B cell (primary cell): ENCODE data around the gene SREBF1. TPM values are rescaled to one million over a fixed set of nuclear protein-coding genes. Genes with fewer than 3 reads are reported as not detected.

Experiments used
- ATAC-seq: fragments of 200-7000 bp; cut with Tn5 transposase; one replicate; pipeline ENCODE4 v1.10.0; 2021; ENCODE audit warnings: low read depth, mild to moderate bottlenecking, moderate number of reproducible peaks, moderate library complexity
- CTCF ChIA-PET: fragments of 350-600 bp; sonication (Branson Sonifier 250); formaldehyde crosslinking; loops from one replicate; lab custom pipeline; 2021; ENCODE audit warnings: antibody characterized with exemption, inconsistent platforms; lab: Charles Lee
- POLR2A ChIA-PET: fragments of 350-600 bp; sonication (Branson Sonifier 250); formaldehyde crosslinking; loops from one replicate; lab custom pipeline; 2021; ENCODE audit warnings: antibody characterized with exemption; lab: Charles Lee
- DNase-seq: peaks from one replicate; pipeline ENCODE4 v3.0.0; 2013
- H2AFZ ChIP-seq: 2 replicates; pipeline ENCODE4 v1.6.1; 2012; ENCODE audit warnings: mild to moderate bottlenecking, low read depth, low read length; ENCODE audit not compliant: insufficient read depth, poor library complexity, severe bottlenecking
- H3K27ac ChIP-seq, 2 donors: 1 replicate in 1 of 2; 2 replicates in 1 of 2; pipeline ENCODE4 v1.5.1; 2012 to 2013; ENCODE audit warnings: low read length in 2 of 2, mild to moderate bottlenecking in 2 of 2, moderate library complexity in 1 of 2
- H3K27me3 ChIP-seq, 4 experiments: fragments of 200-600 bp in 1 of 4; sonication (generic) in 1 of 4; replicated peaks in 1 of 4; 1 replicate in 2 of 4; 2 replicates in 2 of 4; pipeline versions ENCODE4 v1.6.1 to v1.7.0; 2013 to 2016; ENCODE audit warnings: low read length in 3 of 4, mild to moderate bottlenecking in 2 of 4, mixed read lengths in 1 of 4, moderate library complexity in 1 of 4; ENCODE audit not compliant: insufficient read depth in 4 of 4, control insufficient read depth in 3 of 4; ENCODE audit errors: control extremely low read depth in 1 of 4
- H3K36me3 ChIP-seq, 2 experiments: replicated peaks in 1 of 2; 1 replicate in 1 of 2; 2 replicates in 1 of 2; pipeline versions ENCODE4 v1.6.1 to v1.7.1; 2013; ENCODE audit warnings: low read length in 1 of 2; ENCODE audit not compliant: insufficient read depth in 2 of 2, control insufficient read depth in 1 of 2; ENCODE audit errors: control extremely low read depth in 1 of 2, extremely low read depth in 1 of 2
- H3K4me1 ChIP-seq, 2 donors: fragments of 200-600 bp in 1 of 2; sonication (generic) in 1 of 2; 1 replicate in 1 of 2; 2 replicates in 1 of 2; pipeline versions ENCODE4 v1.5.1 to v1.6.1; 2013 to 2017; ENCODE audit warnings: low read length in 2 of 2; ENCODE audit not compliant: control insufficient read depth in 2 of 2, insufficient read depth in 2 of 2
- H3K4me2 ChIP-seq: replicated peaks from 2 replicates; pipeline ENCODE3; 2012; ENCODE audit warnings: mild to moderate bottlenecking, low read depth, low read length; ENCODE audit not compliant: poor library complexity, severe bottlenecking
- H3K4me3 ChIP-seq, 5 experiments: fragments of 200-600 bp in 1 of 5; sonication (generic) in 1 of 5; 1 replicate in 3 of 5; 2 replicates in 2 of 5; pipeline versions ENCODE4 v1.5.1 to v1.7.0; 2011 to 2016; ENCODE audit warnings: low read length in 4 of 5, mild to moderate bottlenecking in 4 of 5, low read depth in 2 of 5, control low read depth in 1 of 5, moderate library complexity in 1 of 5; ENCODE audit not compliant: insufficient read depth in 1 of 5; ENCODE audit errors: control extremely low read depth in 1 of 5, extremely low read depth in 1 of 5
- H3K79me2 ChIP-seq: fragments of 200-600 bp; sonication (generic); one replicate; pipeline ENCODE4 v1.6.0; 2016; ENCODE audit warnings: low read length; ENCODE audit not compliant: control insufficient read depth, insufficient read depth
- H3K9ac ChIP-seq: fragments of 200-600 bp; sonication (generic); 2 replicates; pipeline ENCODE4 v1.6.1; 2017; ENCODE audit warnings: mild to moderate bottlenecking, low read length, moderate library complexity
- H3K9me3 ChIP-seq, 3 donors: one replicate each; pipeline versions ENCODE4 v1.6.1 to v1.7.1; 2013; ENCODE audit warnings: low read length in 2 of 3; ENCODE audit not compliant: control insufficient read depth in 2 of 3, insufficient read depth in 1 of 3; ENCODE audit errors: control extremely low read depth in 1 of 3
- H4K20me1 ChIP-seq: 2 replicates; pipeline ENCODE4 v1.6.0; 2012; ENCODE audit warnings: mild to moderate bottlenecking, low read length; ENCODE audit not compliant: insufficient read depth, control insufficient read depth, poor library complexity, severe bottlenecking
- H3K27ac Mint-ChIP-seq: one replicate; pipeline ENCODE4 v1.8.0; 2021; ENCODE audit warnings: mixed read lengths
- H3K27me3 Mint-ChIP-seq: one replicate; pipeline ENCODE4 v1.8.0; 2021; ENCODE audit warnings: mixed read lengths
- H3K4me1 Mint-ChIP-seq: one replicate; pipeline ENCODE4 v1.8.0; 2021; ENCODE audit warnings: mixed read lengths
- H3K4me3 Mint-ChIP-seq: one replicate; pipeline ENCODE4 v1.8.0; 2021; ENCODE audit warnings: mixed read lengths
- H3K9me3 Mint-ChIP-seq: one replicate; pipeline ENCODE4 v1.8.0; 2022; ENCODE audit warnings: mixed read lengths; ENCODE audit not compliant: insufficient read depth
- EZH2 ChIP-seq: IDR thresholded peaks from 2 replicates; pipeline ENCODE4 v1.6.1; 2012; ENCODE audit warnings: borderline replicate concordance, low read depth, mild to moderate bottlenecking, moderate library complexity, low read length; ENCODE audit not compliant: insufficient read depth, poor library complexity, severe bottlenecking
- WGBS: methylation state at CpG from one replicate; pipeline ENCODE4 v1.1.5; 2013; ENCODE audit warnings: missing lambda C conversion rate; ENCODE audit not compliant: insufficient coverage; 5-methylcytosine and 5-hydroxymethylcytosine counted together
- intact Hi-C: fragments of 100-400 bp; cut with micrococcal nuclease; formaldehyde crosslinking; loops from one replicate; pipeline ENCODE4 v1.10.0; 2022
- polyA plus RNA-seq: library from polyadenylated mRNA; depleted of rRNA; stranded (reverse); fragments of >200 nt; gene quantifications from 2 replicates; pipeline ENCODE4 v1.2.3, GENCODE V29; 2012
- total RNA-seq, 2 donors: library from RNA; stranded (reverse); fragments of 120-200 nt in 1 of 2; gene quantifications; 1 replicate in 1 of 2; 2 replicates in 1 of 2; pipeline versions ENCODE4 v1.2.3 to v1.2.4, GENCODE V29; 2013 to 2022
- TF ChIP-seq, protein P1 (sequence below): fragments of 200-600 bp; IDR thresholded peaks from one replicate; pipeline ENCODE4 v1.8.0; 2022; ENCODE audit warnings: antibody characterized with exemption, mild to moderate bottlenecking

SREBF1 gene
- total and polyA plus RNA-seq, 2 donors (not counting 1 experiment from before 2014, with no cell fraction given) = 21.6 to 34.9 TPM

DNA sequence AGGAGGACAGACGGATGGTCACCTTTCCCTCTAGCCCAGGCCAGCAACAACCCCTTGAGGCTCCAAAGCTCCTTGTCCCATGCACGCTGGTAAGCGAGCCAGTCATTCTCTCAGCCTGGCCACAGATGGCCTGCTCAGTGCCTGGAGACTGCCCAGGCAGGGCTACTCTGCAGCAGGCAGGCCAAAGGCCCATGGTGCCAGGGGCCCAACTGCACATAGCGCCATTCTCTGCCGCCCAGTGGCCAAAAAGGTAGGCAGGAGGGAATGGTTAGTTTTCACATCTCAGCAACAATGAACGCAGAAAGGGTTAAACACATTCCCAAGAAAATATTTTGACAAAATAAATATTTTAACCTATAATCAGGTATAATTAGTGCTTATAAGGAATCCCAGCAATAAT lies 7.7 kb upstream of the SREBF1 start:
- WGBS = 89% methylated on average over 3 of the region's 6 CpGs
- H3K27ac Mint-ChIP-seq = no peak overlapping the region
- peaks cover 10 to 24% of the 10 kb centered on the region in 2 donors for H3K4me1 ChIP-seq
- H4K20me1 ChIP-seq = no peaks in the 10 kb centered on the region
- POLR2A ChIA-PET = no interaction called here
- DNase-seq (no peak), ATAC-seq (no peak)
- no peak overlapping the region for H3K27ac ChIP-seq
- H3K4me3 Mint-ChIP-seq = no peak overlapping the region
- no peaks in the 10 kb centered on the region for H3K27me3 Mint-ChIP-seq
- TF ChIP-seq, protein P1, sequence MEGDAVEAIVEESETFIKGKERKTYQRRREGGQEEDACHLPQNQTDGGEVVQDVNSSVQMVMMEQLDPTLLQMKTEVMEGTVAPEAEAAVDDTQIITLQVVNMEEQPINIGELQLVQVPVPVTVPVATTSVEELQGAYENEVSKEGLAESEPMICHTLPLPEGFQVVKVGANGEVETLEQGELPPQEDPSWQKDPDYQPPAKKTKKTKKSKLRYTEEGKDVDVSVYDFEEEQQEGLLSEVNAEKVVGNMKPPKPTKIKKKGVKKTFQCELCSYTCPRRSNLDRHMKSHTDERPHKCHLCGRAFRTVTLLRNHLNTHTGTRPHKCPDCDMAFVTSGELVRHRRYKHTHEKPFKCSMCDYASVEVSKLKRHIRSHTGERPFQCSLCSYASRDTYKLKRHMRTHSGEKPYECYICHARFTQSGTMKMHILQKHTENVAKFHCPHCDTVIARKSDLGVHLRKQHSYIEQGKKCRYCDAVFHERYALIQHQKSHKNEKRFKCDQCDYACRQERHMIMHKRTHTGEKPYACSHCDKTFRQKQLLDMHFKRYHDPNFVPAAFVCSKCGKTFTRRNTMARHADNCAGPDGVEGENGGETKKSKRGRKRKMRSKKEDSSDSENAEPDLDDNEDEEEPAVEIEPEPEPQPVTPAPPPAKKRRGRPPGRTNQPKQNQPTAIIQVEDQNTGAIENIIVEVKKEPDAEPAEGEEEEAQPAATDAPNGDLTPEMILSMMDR = no peak
- TF ChIP-seq EZH2 = no peak
- no peaks in the 10 kb centered on the region for H3K36me3 ChIP-seq
- H3K4me1 Mint-ChIP-seq = peaks cover 19% of the 10 kb centered on the region
- intact Hi-C loops = no loop called here
- no peaks in the 10 kb centered on the region for H3K27me3 ChIP-seq
- H3K4me3 ChIP-seq = no peak overlapping the region
- no peaks in the 10 kb centered on the region for H3K79me2 ChIP-seq
- CTCF ChIA-PET = no interaction called here
- H3K9me3 Mint-ChIP-seq = no peaks in the 10 kb centered on the region
- no peak overlapping the region for H2AFZ ChIP-seq
- no peak overlapping the region for H3K4me2 ChIP-seq
- no peaks in the 10 kb centered on the region for H3K9me3 ChIP-seq
- H3K9ac ChIP-seq = no peak overlapping the region

DNA sequence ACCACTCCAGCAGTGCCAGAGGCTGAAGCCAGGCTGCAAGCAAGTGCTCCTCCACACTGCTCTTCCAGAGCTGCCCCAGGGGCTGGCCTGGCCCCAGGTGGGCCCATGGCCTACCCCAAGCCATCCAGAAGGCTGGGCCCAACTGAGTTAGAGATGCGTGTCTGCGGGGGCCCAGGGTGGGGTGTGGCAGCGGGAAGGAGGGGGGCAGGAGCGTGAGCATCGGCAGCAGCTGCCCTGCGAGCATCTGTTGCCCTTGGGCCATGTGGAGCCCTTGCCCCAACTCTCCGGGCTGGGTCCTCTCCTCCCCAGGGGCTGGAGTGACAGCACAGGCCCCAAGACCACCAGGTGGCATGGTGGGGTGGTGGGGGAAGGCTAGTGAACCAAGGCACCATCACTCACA lies 7.3 kb upstream of the SREBF1 start:
- TF ChIP-seq, protein P1 = no peak
- TF ChIP-seq EZH2 = no peak
- CTCF ChIA-PET = interaction anchor here (1.0 kb wide), 1 partner anchor 1392 kb away, joined by 4 read pairs; no protein-coding TSS in a partner anchor
- Histone ChIP-seq H3K27ac (no peak overlapping the region), H3K9ac (no peak overlapping the region), H2AFZ (no peak overlapping the region), H4K20me1 (no peaks in the 10 kb centered on the region), H3K79me2 (no peaks in the 10 kb centered on the region), H3K4me2 (no peak overlapping the region), H3K4me3 (no peak overlapping the region), H3K36me3 (no peaks in the 10 kb centered on the region), H3K4me1 (peaks cover 10 to 24% of the 10 kb centered on the region in 2 donors), H3K9me3 (no peaks in the 10 kb centered on the region), H3K27me3 (no peaks in the 10 kb centered on the region)
- peaks cover 20% of the 10 kb centered on the region for H3K4me1 Mint-ChIP-seq
- no peaks in the 10 kb centered on the region for H3K27me3 Mint-ChIP-seq
- H3K4me3 Mint-ChIP-seq = no peak overlapping the region
- WGBS = 95% methylated on average over 7 of the region's 7 CpGs
- no peak for ATAC-seq
- no peak overlapping the region for H3K27ac Mint-ChIP-seq
- POLR2A ChIA-PET = no interaction called here
- intact Hi-C loops = no loop called here
- no peak for DNase-seq
- H3K9me3 Mint-ChIP-seq = no peaks in the 10 kb centered on the region
